ENCODE data around the gene IFT27. TPM values are rescaled to one million over a fixed set of nuclear protein-coding genes. Genes with fewer than 3 reads are reported as not detected.

The IFT27 gene
- total and polyA plus RNA-seq, 2 experiments from 2014 or later, result 28.5 to 63.5 TPM

GRCh38 chr22:36724836-36725235 is 51.1 kb downstream of the IFT27 start (continued):
- TF ChIP-seq REST (IDR thresholded peaks at IDR 0.05; ENCODE audit: unreplicated experiment) (no peak), ETS1 (IDR thresholded peaks at IDR 0.05) (no peak), EZH2phosphoT487 (IDR thresholded peaks at IDR 0.05; ENCODE audit: unreplicated experiment) (no peak), ZNF114 (CRISPR knock-in tag; IDR thresholded peaks at IDR 0.05) (no peak)

- Histone ChIP-seq H3K4me1 (ENCODE audit: insufficient read depth) (no peaks in the 10 kb centered on the region), H3K79me2 (replicated peaks; ENCODE audit: insufficient read depth) (no peaks in the 10 kb centered on the region), H3K4me3 (no peak overlapping the region), H3K9me2 (ENCODE audit: insufficient read depth) (no peaks in the 10 kb centered on the region), H3K27me3 (ENCODE audit: insufficient read depth) (no peaks in the 10 kb centered on the region), H3F3A (replicated peaks; ENCODE audit: low read depth) (no peaks in the 10 kb centered on the region), H3K27ac (ENCODE audit: low read depth) (no peak overlapping the region), H3K4me2 (no peak overlapping the region), H4K20me1 (replicated peaks; ENCODE audit: insufficient read depth) (no peaks in the 10 kb centered on the region), H2AFZ (no peak overlapping the region), H3K36me3 (ENCODE audit: insufficient read depth) (no peaks in the 10 kb centered on the region)
- Mint-ChIP-seq H3K27me3 (ENCODE audit: insufficient read depth, low read depth, poor library complexity) (peaks cover 3% of the 10 kb centered on the region), H3K27ac (no peak overlapping the region), H3K36me3 (ENCODE audit: low read depth) (no peaks in the 10 kb centered on the region), H3K4me3 (no peak overlapping the region), H3K4me1 (peaks cover 3% of the 10 kb centered on the region), H3K9me3 (no peaks in the 10 kb centered on the region)
- ATAC-seq, result no peak
- DNase-seq (ENCODE audit: low spot score), result no peak
- TF ChIP-seq ETS1 (IDR thresholded peaks at IDR 0.05), result no peak
- no peak for TF ChIP-seq CREB1 (CRISPR knock-in tag; IDR thresholded peaks at IDR 0.05; ENCODE audit: low read depth)
- TF ChIP-seq STAT1 (IDR thresholded peaks at IDR 0.05; ENCODE audit: unreplicated experiment), result no peak
- no peak for TF ChIP-seq CTCF (conservative IDR thresholded peaks at IDR 0.05; ENCODE audit: low read depth in 2 of 2)
- TF ChIP-seq POLR2AphosphoS5 (IDR thresholded peaks at IDR 0.05; ENCODE audit: low read depth), result no peak
- no peak for TF ChIP-seq REST (IDR thresholded peaks at IDR 0.05; ENCODE audit: unreplicated experiment)
- no peak for TF ChIP-seq NANOG (IDR thresholded peaks at IDR 0.05; ENCODE audit: borderline replicate concordance)
- no peak for TF ChIP-seq ZNF114 (CRISPR knock-in tag; IDR thresholded peaks at IDR 0.05)
Observed at GRCh38 chr22:36722055-36722454, 53.9 kb downstream of the IFT27 start.

Data from GM23338 (cell line).